IMR-90 (cell line): ENCODE results near the gene GNG5. TPM values are rescaled to one million over a fixed set of nuclear protein-coding genes. Genes with fewer than 3 reads are reported as not detected.

Experiments used
- ATAC-seq: fragments of 200-7000 bp; cut with Tn5 transposase; 2 replicates; pipeline ENCODE4 v1.9.1; 2020; ENCODE audit warnings: low read depth, mild to moderate bottlenecking, moderate library complexity
- BruUV-seq: library from RNA; stranded (reverse); fragments of 400-500 nt; replicated peaks from 2 replicates; lab custom pipeline; 2021; lab: Mats Ljungman, UMichigan
- CTCF ChIA-PET: fragments of 300-600 bp; formaldehyde crosslinking; extraction: SDS; loops from one replicate; lab custom pipeline; 2021; ENCODE audit warnings: antibody characterized with exemption; lab: Yijun Ruan, JAX
- POLR2A ChIA-PET: fragments of 300-600 bp; sonication (Branson Sonifier 250); formaldehyde crosslinking; loops from one replicate; lab custom pipeline; 2022; ENCODE audit warnings: antibody characterized with exemption; ENCODE audit not compliant: unreplicated experiment; lab: Charles Lee
- DNase-seq: peaks from one replicate; pipeline ENCODE4 v3.0.0; 2013
- H2AFZ ChIP-seq: replicated peaks from 2 replicates; pipeline ENCODE3; 2013; ENCODE audit warnings: low read length, mild to moderate bottlenecking; ENCODE audit not compliant: poor library complexity
- H2AK5ac ChIP-seq: 2 replicates; pipeline ENCODE4 v1.6.1; 2013; ENCODE audit warnings: low read depth, low read length, inconsistent platforms
- H2AK9ac ChIP-seq: replicated peaks from 2 replicates; pipeline ENCODE3; 2013; ENCODE audit warnings: mild to moderate bottlenecking, low read depth, low read length, moderate library complexity; ENCODE audit not compliant: poor library complexity
- H2BK120ac ChIP-seq: 2 replicates; pipeline ENCODE4 v1.6.1; 2013; ENCODE audit warnings: low read depth, low read length, inconsistent platforms
- H2BK15ac ChIP-seq: 3 replicates; pipeline ENCODE4 v1.6.1; 2013; ENCODE audit warnings: low read depth, low read length, inconsistent platforms
- H2BK20ac ChIP-seq: 2 replicates; pipeline ENCODE4 v1.6.1; 2013; ENCODE audit warnings: low read depth, mild to moderate bottlenecking, inconsistent platforms, low read length, moderate library complexity
- H2BK5ac ChIP-seq: 2 replicates; pipeline ENCODE4 v1.6.1; 2013; ENCODE audit warnings: mild to moderate bottlenecking, low read depth, low read length, inconsistent platforms; ENCODE audit not compliant: poor library complexity, severe bottlenecking
- H3K14ac ChIP-seq: replicated peaks from 2 replicates; pipeline ENCODE4 v1.6.1; 2013; ENCODE audit warnings: low read depth, low read length, inconsistent platforms
- H3K18ac ChIP-seq: 2 replicates; pipeline ENCODE4 v1.6.1; 2013; ENCODE audit warnings: low read depth, low read length, control low read depth
- H3K23ac ChIP-seq: 2 replicates; pipeline ENCODE4 v1.6.1; 2013; ENCODE audit warnings: low read depth, low read length, inconsistent platforms
- H3K27ac ChIP-seq: 2 replicates; pipeline ENCODE4 v1.5.1; 2013; ENCODE audit warnings: mild to moderate bottlenecking, control low read depth, low read length; ENCODE audit not compliant: insufficient read depth
- H3K27me3 ChIP-seq: 2 replicates; pipeline ENCODE4 v1.6.1; 2013; ENCODE audit warnings: low read length; ENCODE audit not compliant: control insufficient read depth, insufficient read depth
- H3K36me3 ChIP-seq: 2 replicates; pipeline ENCODE4 v1.6.1; 2013; ENCODE audit warnings: low read length, mixed read lengths; ENCODE audit not compliant: control insufficient read depth, insufficient read depth
- H3K4ac ChIP-seq: 2 replicates; pipeline ENCODE4 v1.6.1; 2013; ENCODE audit warnings: low read depth, low read length, inconsistent platforms
- H3K4me1 ChIP-seq: 2 replicates; pipeline ENCODE4 v1.6.1; 2013; ENCODE audit warnings: low read length, mixed read lengths; ENCODE audit not compliant: control insufficient read depth, insufficient read depth
- H3K4me2 ChIP-seq: 2 replicates; pipeline ENCODE4 v1.6.1; 2013; ENCODE audit warnings: low read depth, mild to moderate bottlenecking, control low read depth, low read length, moderate library complexity
- H3K4me3 ChIP-seq: 2 replicates; pipeline ENCODE4 v1.5.1; 2013; ENCODE audit warnings: low read depth, mild to moderate bottlenecking, control low read depth, low read length, moderate library complexity; ENCODE audit not compliant: insufficient read depth
- H3K56ac ChIP-seq: 2 replicates; pipeline ENCODE4 v1.6.1; 2013; ENCODE audit warnings: low read length, inconsistent platforms; ENCODE audit not compliant: insufficient read depth; ENCODE audit errors: extremely low read depth
- H3K79me1 ChIP-seq, 2 experiments: 2 replicates each; pipeline ENCODE4 v1.6.1; 2013; ENCODE audit warnings: low read length in 2 of 2, inconsistent platforms in 1 of 2, low read depth in 1 of 2
- H3K9ac ChIP-seq: 2 replicates; pipeline ENCODE4 v1.6.1; 2013; ENCODE audit warnings: low read depth, low read length, control low read depth
- H3K9me1 ChIP-seq: 2 replicates; pipeline ENCODE4 v1.6.1; 2013; ENCODE audit warnings: low read length, inconsistent platforms; ENCODE audit not compliant: insufficient read depth
- H3K9me3 ChIP-seq: 2 replicates; pipeline ENCODE4 v1.6.1; 2013; ENCODE audit warnings: low read length; ENCODE audit not compliant: control insufficient read depth, insufficient read depth
- H4K20me1 ChIP-seq: 2 replicates; pipeline ENCODE4 v1.6.1; 2013; ENCODE audit warnings: low read length, inconsistent platforms; ENCODE audit not compliant: insufficient read depth
- H4K5ac ChIP-seq: 2 replicates; pipeline ENCODE4 v1.6.1; 2013; ENCODE audit warnings: mild to moderate bottlenecking, low read depth, low read length, control low read depth
- H4K8ac ChIP-seq, 2 experiments: 2 replicates each; pipeline ENCODE4 v1.6.1; 2013; ENCODE audit warnings: low read depth in 2 of 2, low read length in 2 of 2, control low read depth in 1 of 2, inconsistent platforms in 1 of 2
- H4K91ac ChIP-seq: 2 replicates; pipeline ENCODE4 v1.6.1; 2013; ENCODE audit warnings: low read depth, low read length, inconsistent platforms; ENCODE audit not compliant: insufficient read depth
- BHLHE40 ChIP-seq: fragments of 150-350 bp; IDR thresholded peaks from 2 replicates; pipeline ENCODE4 v1.6.1; 2016; ENCODE audit warnings: mild to moderate bottlenecking, low read depth, low read length
- FOS ChIP-seq: fragments of 150-350 bp; IDR thresholded peaks from 2 replicates; pipeline ENCODE4 v1.6.1; 2016; ENCODE audit warnings: low read depth, low read length
- NFE2L2 ChIP-seq: fragments of 150-350 bp; IDR thresholded peaks from 2 replicates; pipeline ENCODE4 v1.6.1; 2016; ENCODE audit warnings: low read depth, mild to moderate bottlenecking, low read length
- POLR2A ChIP-seq: IDR thresholded peaks from 2 replicates; pipeline ENCODE4 v1.6.1; 2012; ENCODE audit warnings: mild to moderate bottlenecking, low read depth, low read length
- RAD21 ChIP-seq: IDR thresholded peaks from 2 replicates; pipeline ENCODE4 v1.6.1; 2012; ENCODE audit warnings: low read length, improper control_type of control experiment
- WGBS, 2 experiments: methylation state at CpG; one replicate each; pipeline versions ENCODE4 v1.1.5 to v1.1.7; 2013; ENCODE audit warnings: missing lambda C conversion rate in 2 of 2; ENCODE audit not compliant: insufficient read length in 1 of 2; ENCODE audit errors: extremely low coverage in 2 of 2; 5-methylcytosine and 5-hydroxymethylcytosine counted together
- dilution Hi-C: fragments of 300-500 bp; cut with HindIII; formaldehyde crosslinking; loops from one replicate; pipeline ENCODE4 v1.14.3; 2018; ENCODE audit warnings: low sequenced_read_pairs; ENCODE audit not compliant: unreplicated experiment
- in situ Hi-C: fragments of 300-500 bp; cut with MboI; formaldehyde crosslinking; loops from 3 replicates; pipeline ENCODE4 v1.14.3; 2019; ENCODE audit warnings: low sequenced_read_pairs, inconsistent platforms, mixed read lengths
- intact Hi-C: fragments of 100-400 bp; cut with micrococcal nuclease; formaldehyde crosslinking; loops from 2 replicates; pipeline ENCODE4 v1.10.0; 2022
- polyA plus RNA-seq, 3 experiments: library from polyadenylated mRNA; depleted of rRNA; stranded (reverse); fragments of >200 nt; gene quantifications; 2 replicates each; pipeline ENCODE4 v1.2.3, GENCODE V29; 2012; ENCODE audit warnings: low replicate concordance in 1 of 3
- total RNA-seq: library from RNA; depleted of rRNA; stranded (reverse); fragments of >200 nt; gene quantifications from 2 replicates; pipeline ENCODE4 v1.2.3, GENCODE V29; 2012

Gene GNG5
- total and polyA plus RNA-seq, 2 of the 4 experiments (the other 2 are of a cell fraction), result 36.4 to 128 TPM

DNA sequence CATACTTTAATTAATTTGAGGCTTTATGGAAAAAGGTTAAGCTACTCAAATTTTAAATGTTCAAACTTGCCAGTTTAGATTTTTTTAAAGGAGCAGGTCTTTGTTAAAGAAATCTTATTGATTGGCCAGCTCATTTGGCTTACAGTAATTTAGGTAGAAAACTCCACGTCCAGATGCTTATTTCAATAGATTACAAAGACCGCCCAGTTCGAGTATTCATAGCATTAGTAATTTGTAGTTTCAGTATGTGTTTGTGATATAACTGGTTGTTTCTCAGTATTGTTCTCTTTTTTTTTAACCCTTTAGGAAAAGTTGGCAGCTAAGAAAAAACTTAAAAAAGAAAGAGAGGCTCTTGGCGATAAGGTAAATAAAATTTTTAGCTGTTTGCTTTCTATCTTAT is 25.7 kb downstream of the GNG5 start:
- Histone ChIP-seq H4K91ac (no peak overlapping the region), H2BK120ac (no peak overlapping the region), H3K27ac (no peak overlapping the region), H3K9me3 (no peaks in the 10 kb centered on the region), H2BK15ac (no peak overlapping the region), H3K18ac (no peak overlapping the region), H4K20me1 (peaks cover 4% of the 10 kb centered on the region), H3K9ac (no peak overlapping the region; the same call in 1 of the 2 replicates), H2AK9ac (no peak overlapping the region), H3K9me1 (peaks cover 4% of the 10 kb centered on the region; the same call in 1 of the 2 replicates), H3K56ac (no peak overlapping the region), H3K27me3 (no peaks in the 10 kb centered on the region), H2AFZ (no peak overlapping the region), H3K23ac (no peak overlapping the region), H2BK5ac (no peak overlapping the region), H3K4me3 (peak overlapping the region; percentile 21; the same call in 1 of the 2 replicates), H2AK5ac (no peak overlapping the region), H3K4ac (no peak overlapping the region), H4K8ac (no peak overlapping the region), H4K5ac (no peak overlapping the region), H3K36me3 (peaks cover 10% of the 10 kb centered on the region), H3K79me1 (peaks cover 4 to 43% of the 10 kb centered on the region in 2 experiments; a peak in 3 of 4 replicates), H3K14ac (no peak overlapping the region), H3K4me1 (peaks cover 3% of the 10 kb centered on the region), H3K4me2 (peak overlapping the region; percentile 55), H2BK20ac (no peak overlapping the region)
- ATAC-seq, result no peak
- CTCF ChIA-PET, result interaction anchor here (0.6 to 1.2 kb wide), 3 partner anchors 24 to 292 kb away, joined by 3 to 4 read pairs (median 3); no protein-coding TSS in a partner anchor
- POLR2A ChIA-PET, result interaction anchor here (0.6 kb wide), 1 partner anchor 1102 kb away, joined by 7 read pairs; no protein-coding TSS in a partner anchor
- no TSS peak for BruUV-seq
- DNase-seq, result no peak
- dilution Hi-C loops, result no loop called here
- TF ChIP-seq POLR2A (no peak), NFE2L2 (no peak), RAD21 (no peak), FOS (no peak), BHLHE40 (no peak)
- in situ Hi-C loops, result no loop called here
- intact Hi-C loops, result no loop called here
- no CpG with 5 or more reads among the region's 4 CpGs for WGBS, 2 experiments
